Neural cell (in vitro differentiated cells): ENCODE data around the gene SPSB4. TPM values are rescaled to one million over a fixed set of nuclear protein-coding genes. Genes with fewer than 3 reads are reported as not detected.

Experiments
- H2AFZ ChIP-seq: fragments of 200-600, 300-800 bp; sonication (generic), shearing (Covaris generic); 2 replicates; pipeline ENCODE4 v1.6.0; 2014; ENCODE audit warnings: low read depth, mild to moderate bottlenecking, antibody characterized with exemption, low read length, moderate library complexity
- H3F3A ChIP-seq: fragments of 200-600 bp; shearing (Covaris generic); 2 replicates; pipeline ENCODE4 v1.6.1; 2016; ENCODE audit warnings: mild to moderate bottlenecking, moderate library complexity, mixed read lengths, antibody characterized with exemption, low read length; ENCODE audit not compliant: insufficient read depth, poor library complexity, severe bottlenecking
- H3K27ac ChIP-seq: fragments of 200-600, 300-800 bp; sonication (generic), shearing (Covaris generic); 2 replicates; pipeline ENCODE4 v1.5.1; 2014; ENCODE audit warnings: mild to moderate bottlenecking, low read length, moderate library complexity
- H3K27me3 ChIP-seq: fragments of 300-800, 200-600 bp; sonication (generic), shearing (Covaris generic); 2 replicates; pipeline ENCODE4 v1.6.0; 2014; ENCODE audit warnings: mild to moderate bottlenecking, low read depth, low read length, moderate library complexity; ENCODE audit not compliant: insufficient read depth
- H3K36me3 ChIP-seq: fragments of 300-800, 200-600 bp; sonication (generic), shearing (Covaris generic); 2 replicates; pipeline ENCODE4 v1.5.1; 2014; ENCODE audit warnings: mild to moderate bottlenecking, antibody characterized with exemption, low read length, moderate library complexity; ENCODE audit not compliant: insufficient read depth
- H3K4me2 ChIP-seq: fragments of 300-800, 200-600 bp; sonication (generic), shearing (Covaris generic); 2 replicates; pipeline ENCODE4 v1.6.0; 2014; ENCODE audit warnings: mild to moderate bottlenecking, low read length
- H3K4me3 ChIP-seq: fragments of 300-800, 200-600 bp; sonication (generic), shearing (Covaris generic); 2 replicates; pipeline ENCODE4 v1.5.1; 2014; ENCODE audit warnings: mild to moderate bottlenecking, low read length, moderate library complexity
- H3K79me2 ChIP-seq: fragments of 200-600 bp; shearing (Covaris generic); replicated peaks from 2 replicates; pipeline ENCODE4 v1.6.0; 2014; ENCODE audit warnings: mild to moderate bottlenecking, low read length, moderate library complexity; ENCODE audit not compliant: insufficient read depth
- H3K9ac ChIP-seq: fragments of 300-800, 200-600 bp; sonication (generic), shearing (Covaris generic); 2 replicates; pipeline ENCODE4 v1.6.1; 2016; ENCODE audit warnings: mild to moderate bottlenecking, low read length, mixed read lengths
- H3K9me2 ChIP-seq: fragments of 200-600 bp; shearing (Covaris generic); 2 replicates; pipeline ENCODE4 v1.6.1; 2016; ENCODE audit warnings: mild to moderate bottlenecking, low read length, mixed read lengths; ENCODE audit not compliant: insufficient read depth
- H3K9me3 ChIP-seq: fragments of 200-600, 300-800 bp; sonication (generic), shearing (Covaris generic); 2 replicates; pipeline ENCODE4 v1.6.1; 2016; ENCODE audit warnings: mild to moderate bottlenecking, mixed run types, low read length, moderate library complexity, mixed read lengths
- H4K20me1 ChIP-seq: fragments of 200-600 bp; shearing (Covaris generic); 2 replicates; pipeline ENCODE4 v1.6.1; 2016; ENCODE audit warnings: mild to moderate bottlenecking, mixed run types; ENCODE audit not compliant: insufficient read depth
- CTCF ChIP-seq: fragments of 450-650 bp; IDR thresholded peaks from 2 replicates; pipeline ENCODE4 v1.5.1; 2014; ENCODE audit warnings: antibody characterized with exemption, mild to moderate bottlenecking, moderate library complexity; ENCODE audit not compliant: poor library complexity, severe bottlenecking
- EP300 ChIP-seq: fragments of 450-650 bp; conservative IDR thresholded peaks from 2 replicates; pipeline ENCODE4 v1.6.1; 2014; ENCODE audit warnings: antibody characterized with exemption, mild to moderate bottlenecking, moderate library complexity; ENCODE audit not compliant: poor library complexity, severe bottlenecking
- EZH2 ChIP-seq: fragments of 200-600, 300-800 bp; shearing (Covaris generic), sonication (generic); IDR thresholded peaks from 2 replicates; pipeline ENCODE4 v1.6.1; 2014; ENCODE audit warnings: antibody characterized with exemption, low read length, borderline replicate concordance, mild to moderate bottlenecking; ENCODE audit not compliant: insufficient read depth, poor library complexity, severe bottlenecking
- MXI1 ChIP-seq: fragments of 450-650 bp; conservative IDR thresholded peaks from 2 replicates; pipeline ENCODE4 v1.6.1; 2014; ENCODE audit warnings: antibody characterized with exemption, mild to moderate bottlenecking; ENCODE audit not compliant: poor library complexity, severe bottlenecking
- POLR2AphosphoS5 ChIP-seq: IDR thresholded peaks from 2 replicates; pipeline ENCODE4 v1.6.1; 2012
- RAD21 ChIP-seq: fragments of 450-650 bp; conservative IDR thresholded peaks from 2 replicates; pipeline ENCODE4 v1.6.1; 2014; ENCODE audit warnings: antibody characterized with exemption, mild to moderate bottlenecking, moderate library complexity
- REST ChIP-seq: IDR thresholded peaks from 2 replicates; pipeline ENCODE4 v1.6.1; 2012; ENCODE audit warnings: borderline replicate concordance
- SMC3 ChIP-seq: fragments of 450-650 bp; conservative IDR thresholded peaks from 2 replicates; pipeline ENCODE4 v1.6.1; 2014; ENCODE audit warnings: antibody characterized with exemption, mild to moderate bottlenecking, moderate library complexity; ENCODE audit not compliant: poor library complexity
- TAF1 ChIP-seq: IDR thresholded peaks from 2 replicates; pipeline ENCODE4 v1.6.1; 2012; ENCODE audit warnings: low read depth
- polyA plus RNA-seq: library from polyadenylated mRNA; depleted of rRNA; stranded (reverse); fragments of >200 nt; gene quantifications from 2 replicates; pipeline ENCODE4 v1.2.3, GENCODE V29; 2014

Gene SPSB4
- polyA plus RNA-seq, 1 donor from 2014 or later, result 6.1 TPM

- H3K9me3 ChIP-seq, result no peaks in the 10 kb centered on the region
- no peaks in the 10 kb centered on the region for H3F3A ChIP-seq
- H2AFZ ChIP-seq, result no peak overlapping the region
- peaks cover 10% of the 10 kb centered on the region for H3K27me3 ChIP-seq
- H3K4me3 ChIP-seq, result no peak overlapping the region
- H3K79me2 ChIP-seq, result peaks cover 11% of the 10 kb centered on the region
- no peaks in the 10 kb centered on the region for H3K9me2 ChIP-seq
- H3K4me2 ChIP-seq, result no peak overlapping the region
- H3K36me3 ChIP-seq, result no peaks in the 10 kb centered on the region
- H3K27ac ChIP-seq, result no peak overlapping the region
- TF ChIP-seq TAF1 (no peak), EZH2 (no peak), MXI1 (no peak), EP300 (no peak)
- no peaks in the 10 kb centered on the region for H4K20me1 ChIP-seq
- H3K9ac ChIP-seq, result no peak overlapping the region
Measured at GRCh38 chr3:141055536-141056445, 4.6 kb downstream of the SPSB4 start.

- Histone ChIP-seq H3K27me3 (peaks cover 9% of the 10 kb centered on the region), H3F3A (no peaks in the 10 kb centered on the region), H3K36me3 (no peaks in the 10 kb centered on the region), H3K79me2 (peaks cover 14% of the 10 kb centered on the region), H3K9me2 (no peaks in the 10 kb centered on the region), H3K9me3 (no peaks in the 10 kb centered on the region), H3K27ac (no peak overlapping the region), H2AFZ (no peak overlapping the region), H4K20me1 (no peaks in the 10 kb centered on the region), H3K4me2 (no peak overlapping the region), H3K4me3 (no peak overlapping the region), H3K9ac (no peak overlapping the region)
- TF ChIP-seq SMC3 (no peak), EZH2 (no peak), EP300 (no peak), RAD21 (no peak), CTCF (no peak), TAF1 (no peak), POLR2AphosphoS5 (no peak), REST (peak; percentile 30)
Measured at GRCh38 chr3:141056751-141057171, 5.6 kb downstream of the SPSB4 start.
